ENCODE measurements around the gene EPB41. TPM values are rescaled to one million over a fixed set of nuclear protein-coding genes. Genes with fewer than 3 reads are reported as not detected.
A peak's percentile ranks its signal among the peaks of the same experiment; 100 is the strongest.

Gene EPB41
- total and polyA plus RNA-seq, 9 of the 15 experiments (the other 6 are each of a cell fraction or from before 2014, with no cell fraction given): 3.7 to 213 (median 141) TPM

DNA sequence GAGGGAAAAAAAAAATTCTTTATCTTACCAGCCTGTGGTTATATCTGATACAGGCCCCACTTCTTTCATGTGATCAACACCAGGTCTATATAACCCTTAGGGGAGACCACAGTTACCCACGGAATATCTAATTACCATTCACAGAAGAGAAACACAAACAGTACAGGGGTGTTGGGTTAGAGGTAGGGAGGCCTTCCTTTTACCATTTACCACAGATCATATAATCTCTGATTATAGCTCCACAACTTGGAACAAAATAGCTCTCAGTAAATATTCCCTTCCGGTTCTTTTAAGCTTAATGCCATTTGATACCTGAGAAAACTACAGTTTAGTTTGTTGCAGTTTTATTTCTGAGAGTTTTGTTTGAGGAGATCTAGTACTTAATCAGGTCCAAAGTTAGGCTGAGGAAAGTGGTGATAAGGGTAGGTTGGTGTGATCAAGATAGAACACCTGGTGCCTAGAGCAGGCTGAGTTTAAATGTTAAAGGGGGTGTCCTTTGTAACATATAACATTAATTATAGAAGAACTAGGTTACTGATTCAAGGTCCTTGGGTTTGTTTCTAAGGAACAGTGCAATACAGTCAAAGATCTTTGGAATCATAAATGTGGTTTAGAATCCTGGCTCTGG, 14.1 kb downstream of the EPB41 start:
- peaks cover 97% of the 10 kb centered on the region for H3K79me2 ChIP-seq (ENCODE audit: control insufficient read depth, insufficient read depth, low read length)
- intact Hi-C loops (cut with micrococcal nuclease): loop anchor here (5.0 kb wide), 1 partner anchor 104 kb away; no protein-coding TSS in a partner anchor
- TF ChIP-seq FOXM1 (IDR thresholded peaks at IDR 0.05; ENCODE audit: low read depth) (0 out of 2 replicates have a peak, but pooled peaks have one; percentile 11), FOXM1 (CRISPR knock-in tag; IDR thresholded peaks at IDR 0.05; ENCODE audit: low read depth) (no peak), MTA2 (IDR thresholded peaks at IDR 0.05; ENCODE audit: low read depth) (peak; percentile 32; the same call in 1 of the 2 replicates), TEAD4 (IDR thresholded peaks at IDR 0.05; ENCODE audit: low read length) (peak; percentile 75), TEAD4 (CRISPR knock-in tag; IDR thresholded peaks at IDR 0.05; ENCODE audit: borderline replicate concordance) (no peak), ZNF655 (CRISPR knock-in tag; IDR thresholded peaks at IDR 0.05) (no peak), ARID1B (IDR thresholded peaks at IDR 0.05) (peak; percentile 80), CCAR2 (IDR thresholded peaks at IDR 0.05; ENCODE audit: low read depth, low read length) (no peak), NCOR1 (IDR thresholded peaks at IDR 0.05) (peak; percentile 50), ILF3 (IDR thresholded peaks at IDR 0.05; ENCODE audit: borderline replicate concordance) (no peak), PHTF2 (CRISPR knock-in tag; IDR thresholded peaks at IDR 0.05) (peak; percentile 52; the same call in 1 of the 2 replicates), KDM1A (IDR thresholded peaks at IDR 0.05) (no peak), RFX1 (IDR thresholded peaks at IDR 0.05) (no peak), PRMT5 (CRISPR knock-in tag; IDR thresholded peaks at IDR 0.05) (no peak), RHOXF2B (CRISPR knock-in tag; conservative IDR thresholded peaks at IDR 0.05) (no peak)
- TF ChIP-seq, protein P1, sequence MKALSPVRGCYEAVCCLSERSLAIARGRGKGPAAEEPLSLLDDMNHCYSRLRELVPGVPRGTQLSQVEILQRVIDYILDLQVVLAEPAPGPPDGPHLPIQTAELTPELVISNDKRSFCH (CRISPR knock-in tag; IDR thresholded peaks at IDR 0.05): no peak
- TF ChIP-seq, protein P1 (tag; IDR thresholded peaks at IDR 0.05): peak; percentile 4; the same call in 1 of the 2 replicates
- TF ChIP-seq, protein P2, sequence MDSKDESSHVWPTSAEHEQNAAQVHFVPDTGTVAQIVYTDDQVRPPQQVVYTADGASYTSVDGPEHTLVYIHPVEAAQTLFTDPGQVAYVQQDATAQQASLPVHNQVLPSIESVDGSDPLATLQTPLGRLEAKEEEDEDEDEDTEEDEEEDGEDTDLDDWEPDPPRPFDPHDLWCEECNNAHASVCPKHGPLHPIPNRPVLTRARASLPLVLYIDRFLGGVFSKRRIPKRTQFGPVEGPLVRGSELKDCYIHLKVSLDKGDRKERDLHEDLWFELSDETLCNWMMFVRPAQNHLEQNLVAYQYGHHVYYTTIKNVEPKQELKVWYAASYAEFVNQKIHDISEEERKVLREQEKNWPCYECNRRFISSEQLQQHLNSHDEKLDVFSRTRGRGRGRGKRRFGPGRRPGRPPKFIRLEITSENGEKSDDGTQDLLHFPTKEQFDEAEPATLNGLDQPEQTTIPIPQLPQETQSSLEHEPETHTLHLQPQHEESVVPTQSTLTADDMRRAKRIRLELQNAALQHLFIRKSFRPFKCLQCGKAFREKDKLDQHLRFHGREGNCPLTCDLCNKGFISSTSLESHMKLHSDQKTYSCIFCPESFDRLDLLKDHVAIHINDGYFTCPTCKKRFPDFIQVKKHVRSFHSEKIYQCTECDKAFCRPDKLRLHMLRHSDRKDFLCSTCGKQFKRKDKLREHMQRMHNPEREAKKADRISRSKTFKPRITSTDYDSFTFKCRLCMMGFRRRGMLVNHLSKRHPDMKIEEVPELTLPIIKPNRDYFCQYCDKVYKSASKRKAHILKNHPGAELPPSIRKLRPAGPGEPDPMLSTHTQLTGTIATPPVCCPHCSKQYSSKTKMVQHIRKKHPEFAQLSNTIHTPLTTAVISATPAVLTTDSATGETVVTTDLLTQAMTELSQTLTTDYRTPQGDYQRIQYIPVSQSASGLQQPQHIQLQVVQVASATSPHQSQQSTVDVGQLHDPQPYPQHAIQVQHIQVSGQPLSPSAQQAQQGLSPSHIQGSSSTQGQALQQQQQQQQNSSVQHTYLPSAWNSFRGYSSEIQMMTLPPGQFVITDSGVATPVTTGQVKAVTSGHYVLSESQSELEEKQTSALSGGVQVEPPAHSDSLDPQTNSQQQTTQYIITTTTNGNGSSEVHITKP (IDR thresholded peaks at IDR 0.05; ENCODE audit: partially characterized antibody): no peak

More for the DNA sequence above, 14.1 kb downstream of the EPB41 start:
- no peak overlapping the region for H3K4me3 ChIP-seq
- H3K4me2 ChIP-seq (ENCODE audit: insufficient read depth, low read length): peak overlapping the region; percentile 63
- no peaks in the 10 kb centered on the region for H3K9me1 ChIP-seq (ENCODE audit: control insufficient read depth, insufficient read depth, low read length)
- in situ Hi-C loops (cut with MboI): no loop called here
- H3K27me3 ChIP-seq (ENCODE audit: control insufficient read depth in 2 of 2, insufficient read depth in 2 of 2, low read length in 2 of 2): no peaks in the 10 kb centered on the region
- ATAC-seq (peak; percentile 35), DNase-seq (ENCODE audit: extremely low read depth in 1 of 4, low spot score in 3 of 4) (peak in 3 of 4 experiments; percentile 38 to 52 (median 47)), FAIRE-seq (peak; percentile 11)
- H3K36me3 ChIP-seq (ENCODE audit: control insufficient read depth, insufficient read depth, low read length): peaks cover 4% of the 10 kb centered on the region; the same call in 2 of the 3 replicates
- 3% methylated on average over 2 of the region's 2 CpGs for WGBS (ENCODE audit: insufficient coverage, low coverage, missing lambda C conversion rate)
- POLR2A ChIA-PET: interaction anchor here (1.2 to 5.2 kb wide), 9 partner anchors 10 to 279 kb away, joined by 3 to 35 read pairs (median 9); partner anchors contain the start of genes EPB41 and RNU11
- H3K4me1 ChIP-seq (replicated peaks in 1 of 2; ENCODE audit: control insufficient read depth in 2 of 2, insufficient read depth in 2 of 2, low read length in 2 of 2): peaks cover 34 to 37% of the 10 kb centered on the region in 2 experiments; a peak in 4 of 5 replicates
- BruUV-seq (replicated peaks): no TSS peak
- H3K27ac ChIP-seq (ENCODE audit: extremely low read depth, low read depth, low read length): peak overlapping the region; percentile 86
- H2AFZ ChIP-seq (ENCODE audit: low read depth, low read length): no peak overlapping the region
- H4K20me1 ChIP-seq (replicated peaks; ENCODE audit: control insufficient read depth, insufficient read depth, low read length): no peaks in the 10 kb centered on the region
- CTCF ChIA-PET (ENCODE audit: low intra/inter-chr PET ratio): no interaction called here
- no peaks in the 10 kb centered on the region for H3K9me3 ChIP-seq (replicated peaks; ENCODE audit: control insufficient read depth, insufficient read depth, low read depth, low read length)
- peak overlapping the region in 1 of 2 experiments; percentile 68; a peak in 2 of 4 replicates for H3K9ac ChIP-seq (ENCODE audit: insufficient read depth in 1 of 2, low read depth in 2 of 2, low read length in 2 of 2)
